GM21423 (cell line): ENCODE measurements around the gene SGCD.

Source experiments
- ATAC-seq: cut with Tn5 transposase; IDR thresholded peaks from one replicate; pipeline ENCODE4 v1.9.1; 2021; ENCODE audit warnings: mild to moderate bottlenecking, moderate library complexity; ENCODE audit not compliant: unreplicated experiment

Gene SGCD

GRCh38 chr5:156451505-156451904, 124.5 kb downstream of the SGCD start:
- no peak for ATAC-seq

DNA sequence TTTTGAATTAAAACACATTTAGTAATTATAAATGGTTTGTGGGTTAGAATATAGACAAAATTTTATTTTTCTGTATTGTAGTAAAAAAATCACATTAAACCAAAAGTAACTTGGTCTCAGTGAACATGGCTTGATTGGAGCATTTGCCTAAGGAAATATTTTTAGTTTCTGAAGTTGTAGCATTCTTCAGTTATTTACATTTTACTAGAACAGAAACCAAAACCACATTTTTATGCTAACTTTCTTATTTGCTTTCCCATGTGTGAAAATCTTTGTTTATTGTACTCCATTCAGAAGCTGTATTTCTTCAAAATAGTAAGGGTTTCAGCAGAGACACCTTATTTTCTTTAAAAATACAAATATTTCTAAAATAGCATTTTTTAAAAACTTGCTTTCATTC, 129.9 kb downstream of the SGCD start:
- no peak for ATAC-seq

GRCh38 chr5:156459812-156460385, 132.9 kb downstream of the SGCD start:
- no peak for ATAC-seq

GRCh38 chr5:156460471-156460870, 133.5 kb downstream of the SGCD start:
- no peak for ATAC-seq

DNA sequence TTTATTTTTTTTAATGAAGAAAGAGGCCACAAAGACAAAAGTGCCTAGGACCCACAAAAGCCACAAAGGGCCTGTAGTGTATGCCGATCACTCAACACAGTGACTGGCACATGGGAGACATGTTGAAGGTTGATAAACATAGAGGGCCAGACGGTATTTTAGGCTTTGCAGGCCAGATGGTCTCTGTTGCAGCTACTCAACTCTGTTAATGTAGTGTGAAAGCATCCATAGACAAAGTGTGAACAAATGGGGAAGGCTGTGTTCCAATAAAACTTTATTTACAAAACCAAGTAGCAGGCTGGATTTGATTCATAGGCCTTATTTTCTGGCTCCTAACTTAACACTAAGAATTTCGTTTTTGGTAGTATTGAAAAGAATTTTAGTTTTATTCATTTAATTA, 139.9 kb downstream of the SGCD start:
- no peak for ATAC-seq

DNA sequence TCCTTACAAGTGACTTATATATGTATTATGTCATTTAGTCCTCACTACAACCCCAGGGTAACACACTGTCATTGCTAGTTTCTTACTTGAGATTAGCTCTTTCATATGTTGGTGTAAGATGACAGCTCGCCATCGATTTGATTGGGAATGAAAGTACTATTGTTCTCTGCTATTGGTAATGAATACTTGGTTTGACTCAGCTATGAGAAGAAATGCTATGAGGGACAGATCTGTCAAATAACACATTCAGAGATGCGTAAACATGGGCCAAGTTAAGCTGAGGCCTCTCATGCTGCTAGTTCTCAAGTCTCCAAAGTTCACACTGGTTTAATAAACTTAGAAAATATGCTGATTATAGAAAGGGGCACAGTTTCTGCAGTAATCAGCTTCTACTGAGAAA, 142.7 kb downstream of the SGCD start:
- ATAC-seq = no peak

GRCh38 chr5:156471893-156472292, 144.9 kb downstream of the SGCD start:
- no peak for ATAC-seq

GRCh38 chr5:156473269-156473908, 146.4 kb downstream of the SGCD start:
- no peak for ATAC-seq

DNA sequence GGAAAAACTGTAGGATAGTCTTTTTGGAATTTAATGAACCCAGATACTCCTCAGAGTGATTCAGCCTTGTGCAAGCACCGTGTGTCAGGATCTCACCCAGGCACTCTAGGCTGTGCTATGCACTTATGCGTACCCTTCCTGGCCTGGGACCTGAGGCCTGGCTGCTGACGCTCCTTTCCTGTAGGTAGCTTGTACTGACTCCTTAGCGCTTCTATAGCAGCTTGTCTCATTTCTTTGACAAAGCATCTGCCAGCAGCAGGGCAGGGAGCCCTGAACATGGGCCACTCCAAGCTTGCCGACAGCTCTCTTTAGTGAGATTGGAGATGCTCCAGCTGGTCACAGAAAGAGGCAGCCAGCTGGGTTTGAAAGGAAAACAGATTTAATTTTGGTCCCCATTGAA, 147.3 kb downstream of the SGCD start:
- no peak for ATAC-seq

- ATAC-seq = no peak
Measured at GRCh38 chr5:156475182-156476157, 148.5 kb downstream of the SGCD start.

GRCh38 chr5:156476158-156476551, 149.2 kb downstream of the SGCD start:
- ATAC-seq = no peak

DNA sequence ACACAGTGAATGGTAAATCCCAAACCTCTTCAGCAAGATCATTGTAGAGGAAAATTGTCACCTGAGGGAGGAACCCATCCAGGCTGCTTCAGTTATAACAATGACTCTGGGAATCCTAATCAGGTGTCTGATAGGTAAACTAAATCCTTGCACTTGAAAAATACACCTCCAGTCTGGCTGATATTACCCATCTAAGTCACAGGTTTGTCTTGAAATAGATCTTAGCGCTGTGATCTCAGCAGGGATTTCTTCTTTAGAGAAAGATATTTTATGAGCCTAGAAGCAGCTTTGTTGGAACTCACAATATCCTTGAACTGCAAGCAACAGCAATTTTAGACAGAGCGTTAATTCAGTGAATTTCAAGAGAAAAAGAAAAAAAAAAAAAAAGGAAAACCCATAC, 149.7 kb downstream of the SGCD start:
- no peak for ATAC-seq

DNA sequence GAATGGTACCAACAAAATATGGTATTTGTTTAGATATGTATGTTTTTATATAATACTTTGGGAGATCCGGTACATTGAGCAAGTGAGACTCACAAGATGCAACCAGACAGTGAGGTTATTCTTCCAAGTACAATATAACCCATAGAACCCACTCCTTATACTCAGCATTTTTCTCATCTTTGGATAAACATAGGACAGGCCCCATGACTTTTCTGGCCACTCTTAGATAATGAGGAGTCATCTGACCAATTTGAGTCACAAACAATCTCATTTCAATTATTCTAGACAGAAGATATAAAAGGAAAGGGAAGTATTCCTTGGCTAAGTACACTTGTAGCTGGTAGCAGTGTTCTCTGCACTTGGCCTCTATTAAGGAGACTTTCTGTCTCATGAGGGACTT, 150.2 kb downstream of the SGCD start:
- ATAC-seq = no peak

GRCh38 chr5:156479849-156480248, 152.9 kb downstream of the SGCD start:
- ATAC-seq = no peak

GRCh38 chr5:156481741-156482140, 154.8 kb downstream of the SGCD start:
- no peak for ATAC-seq

DNA sequence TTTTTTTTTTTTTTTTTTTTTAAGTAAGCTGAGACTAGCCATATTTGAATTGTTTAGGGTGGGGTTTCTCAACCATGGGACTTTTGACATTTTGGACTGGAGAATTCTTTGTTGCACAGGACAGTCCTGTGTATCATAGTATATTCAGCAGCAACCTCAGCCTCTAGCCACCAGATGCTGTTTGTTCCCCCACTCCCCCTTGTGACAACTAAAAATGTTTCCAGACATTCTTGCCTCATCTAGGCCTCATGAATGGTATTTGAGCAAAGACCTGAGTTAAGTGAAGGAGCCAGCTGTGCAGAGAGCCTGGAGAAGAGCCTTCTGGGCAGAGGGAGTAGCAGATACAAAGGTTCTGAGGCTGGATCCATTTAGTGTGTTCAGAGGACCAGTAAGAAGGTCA, 155.9 kb downstream of the SGCD start:
- ATAC-seq = no peak

DNA sequence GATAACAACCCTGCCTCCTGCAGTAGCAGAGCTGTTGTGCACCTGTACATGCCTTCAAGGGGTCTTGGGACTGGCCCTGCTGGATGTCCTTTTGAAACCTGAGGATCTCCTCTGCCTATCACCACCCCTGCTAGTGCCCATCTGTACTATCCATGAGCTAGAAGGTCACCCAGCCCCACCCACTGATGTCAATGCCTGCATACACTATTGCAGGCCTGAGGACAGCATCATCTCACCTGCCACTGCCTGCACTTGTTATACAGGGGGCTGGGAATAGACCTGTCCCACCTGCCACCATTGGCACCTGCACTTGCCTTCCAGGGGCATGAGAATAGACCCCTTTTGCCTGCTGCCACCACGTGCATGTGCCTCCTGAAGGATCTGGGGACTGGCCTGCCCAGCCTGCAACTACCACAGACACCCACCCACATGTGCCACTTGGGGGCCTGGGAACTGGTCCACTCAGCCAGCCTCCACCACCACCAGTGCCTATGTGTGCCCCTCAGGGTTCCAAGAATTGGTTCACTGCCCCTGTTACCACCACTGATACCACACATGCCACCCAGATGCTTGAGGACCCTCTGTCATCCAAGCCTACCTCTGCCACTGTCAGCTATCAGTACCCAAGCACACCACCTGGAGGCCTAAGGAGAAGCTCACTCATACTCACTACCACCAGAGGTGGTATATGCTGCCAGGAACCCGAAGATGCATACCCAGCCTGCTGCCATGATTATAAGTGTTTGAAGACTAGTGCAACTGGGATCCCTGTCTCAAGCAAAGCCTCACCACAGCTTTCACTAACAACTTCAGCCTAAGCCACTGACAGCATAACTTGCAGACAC, 159.7 kb downstream of the SGCD start:
- ATAC-seq = no peak

DNA sequence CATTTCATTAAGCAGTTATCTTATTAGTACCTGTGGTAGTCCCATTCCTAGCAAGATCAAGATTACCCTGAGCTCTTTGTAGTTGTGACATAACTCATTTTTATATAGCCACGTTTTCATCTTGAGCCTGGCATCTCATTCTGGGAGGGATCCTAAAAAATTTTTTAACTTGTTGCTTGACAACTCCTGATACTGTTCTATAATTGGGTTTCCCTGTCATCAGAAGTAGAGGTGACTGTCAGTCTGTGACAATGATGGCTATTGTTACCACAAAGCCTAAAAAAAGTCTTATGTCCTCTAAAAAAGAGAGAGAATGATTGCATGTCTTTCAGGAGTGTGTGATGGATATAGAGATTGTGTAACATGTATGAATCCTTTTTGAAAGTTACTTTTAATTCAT, 164.8 kb downstream of the SGCD start:
- ATAC-seq = no peak

DNA sequence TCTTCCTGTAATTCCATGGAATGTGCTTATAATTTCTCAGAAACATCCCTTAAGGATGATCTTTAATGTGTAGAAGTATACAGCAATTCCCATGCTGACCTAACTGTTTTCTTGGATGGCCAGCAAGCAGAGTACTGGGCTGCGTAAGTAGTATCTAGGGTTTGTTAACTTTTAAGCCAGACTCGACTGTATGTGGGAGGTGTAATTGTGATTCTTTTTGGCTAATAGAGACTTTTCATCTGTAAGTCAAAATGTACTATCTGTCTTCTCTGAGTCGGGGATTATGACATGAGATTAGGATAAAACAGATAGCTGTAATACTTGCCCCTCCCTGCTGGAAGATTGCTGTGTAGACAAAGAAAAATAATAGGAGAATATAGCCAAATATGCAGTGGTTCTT, 169.3 kb downstream of the SGCD start:
- ATAC-seq = no peak

GRCh38 chr5:156497804-156498208, 170.8 kb downstream of the SGCD start:
- ATAC-seq = no peak
